ENCODE measurements around the gene OGDH. TPM values are rescaled to one million over a fixed set of nuclear protein-coding genes. Genes with fewer than 3 reads are reported as not detected.

OGDH gene
- total and polyA plus RNA-seq, 2 of the 13 experiments (the other 11 are each of a cell fraction or from before 2014, with no cell fraction given): 17.4 to 25.4 TPM

DNA sequence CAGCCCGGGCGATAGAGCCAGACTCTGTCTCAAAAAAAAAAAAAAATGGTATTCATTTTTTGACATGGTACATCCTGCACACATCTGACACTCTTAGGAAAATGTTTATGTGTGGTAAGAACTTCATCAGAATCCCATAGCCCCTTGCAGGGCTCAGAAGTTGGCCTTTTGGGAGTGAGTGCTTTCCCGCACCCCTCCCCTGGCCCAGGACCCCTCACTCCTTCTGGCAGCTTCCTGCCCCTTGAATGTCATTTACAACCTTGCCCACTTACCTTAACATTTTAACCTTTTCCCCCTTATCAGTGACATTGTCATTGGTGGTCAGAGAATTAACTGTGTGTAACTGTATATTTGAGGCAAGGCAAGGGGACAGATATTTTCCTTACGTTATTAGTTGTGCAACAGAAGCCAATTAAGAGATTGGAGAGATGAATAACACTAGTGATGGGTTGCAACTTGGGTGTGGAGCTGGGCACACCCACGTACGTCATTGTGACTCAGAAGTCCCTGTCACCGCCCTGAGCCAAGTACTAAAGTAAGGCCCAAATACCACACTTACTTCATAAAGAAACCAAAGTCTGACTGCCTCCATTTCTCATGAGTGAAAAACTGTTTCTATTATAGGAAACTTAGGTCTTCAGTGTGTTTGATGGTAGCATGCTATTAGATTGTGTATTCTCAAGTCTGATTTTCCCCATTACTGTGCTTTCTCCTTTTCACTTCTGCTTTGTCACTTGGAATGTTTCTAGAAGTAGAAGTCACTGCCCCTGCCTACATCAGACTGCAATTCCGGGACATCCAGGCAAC is 31.6 kb downstream of the OGDH start:
- in situ Hi-C loops (cut with HindIII; ENCODE audit: extremely low pct_ligation_motif_present, low pct_unique_long_range_greater_than_20kb): no loop called here

DNA sequence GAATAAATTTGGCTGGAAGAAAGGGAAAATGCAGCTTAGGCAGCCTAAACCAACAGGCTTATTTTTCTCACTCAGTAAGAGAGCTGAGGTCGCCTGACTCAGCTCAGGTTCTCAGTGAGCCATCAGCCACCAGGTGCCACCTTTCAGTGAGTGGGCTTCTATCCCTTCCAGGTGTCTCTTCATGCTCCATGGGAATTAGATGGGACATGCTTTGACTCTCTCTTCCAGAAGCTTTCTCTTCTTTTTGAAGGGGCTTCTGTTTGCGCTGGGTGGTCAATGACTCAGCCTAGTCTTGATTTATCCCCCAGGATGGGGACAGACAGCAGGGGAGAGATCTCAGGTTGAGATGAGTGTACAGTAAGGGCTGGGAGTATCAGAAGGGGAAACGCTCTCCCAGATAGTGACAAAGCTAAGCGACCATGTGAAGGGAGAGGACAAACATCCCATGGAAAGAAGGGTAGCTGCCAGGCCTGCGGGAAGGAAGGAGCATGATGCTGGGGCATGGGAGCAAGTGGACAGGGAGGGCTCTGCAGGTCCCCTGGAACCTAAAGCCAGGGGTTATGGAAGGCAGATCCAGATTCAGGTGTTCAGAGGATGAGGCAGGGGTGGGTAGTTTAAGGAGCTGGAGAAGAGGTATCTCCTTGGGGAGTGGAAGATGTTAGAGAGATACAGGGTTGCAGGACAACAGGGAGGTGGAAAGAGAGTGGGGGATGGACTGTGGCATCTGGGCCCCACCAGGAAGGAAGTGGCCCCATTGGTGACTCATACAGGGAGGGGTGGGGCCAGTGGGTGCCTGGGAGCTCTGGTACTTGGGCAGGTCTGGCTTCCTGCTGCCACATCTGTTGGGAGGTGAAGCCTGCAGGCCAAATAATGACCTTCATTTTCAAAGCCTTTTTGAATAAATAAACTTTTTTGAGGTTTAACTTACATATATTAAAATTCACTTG is 32.5 kb downstream of the OGDH start:
- ChIA-PET CTCF (ENCODE audit: low intra/inter-chr PET ratio, low total read pairs) (no interaction called here), POLR2A (interaction anchor here (1.2 to 3.7 kb wide), 5 partner anchors 33 to 209 kb away, joined by 4 to 28 read pairs (median 9); partner anchors contain the start of genes DDX56, H2AZ2 and OGDH)
- Histone ChIP-seq H3K4me2 (ENCODE audit: low read depth, low read length) (peak overlapping the region; percentile 63), H3K27me3 (ENCODE audit: control insufficient read depth in 1 of 2, insufficient read depth in 2 of 2, low read length in 2 of 2) (no peaks in the 10 kb centered on the region), H4K20me1 (ENCODE audit: insufficient read depth, low read length) (peaks cover 14% of the 10 kb centered on the region), H3K4me3 (replicated peaks in 1 of 3; ENCODE audit: insufficient read depth in 1 of 3, low read depth in 2 of 3, low read length in 3 of 3) (no peak overlapping the region; a peak in 1 of 6 replicates), H3K9me3 (ENCODE audit: low read length) (no peaks in the 10 kb centered on the region), H3K4me1 (ENCODE audit: insufficient read depth, low read length) (peaks cover 40% of the 10 kb centered on the region), H3K36me3 (replicated peaks in 1 of 2; ENCODE audit: control insufficient read depth in 1 of 2, insufficient read depth in 2 of 2, low read length in 2 of 2) (no peaks in the 10 kb centered on the region), H3K27ac (ENCODE audit: extremely low read length, insufficient read depth, low read length) (peak overlapping the region; percentile 63), H3K9ac (ENCODE audit: insufficient read depth, low read depth, low read length) (no peak overlapping the region; the same call in 1 of the 2 replicates), H2AFZ (ENCODE audit: low read length) (no peak overlapping the region), H3K79me2 (ENCODE audit: insufficient read depth, low read length) (no peaks in the 10 kb centered on the region)
- peak; percentile 62 for DNase-seq (ENCODE audit: low spot score)
- in situ Hi-C loops (cut with HindIII; ENCODE audit: extremely low pct_ligation_motif_present, low pct_unique_long_range_greater_than_20kb): no loop called here
- FAIRE-seq: peak; percentile 76
- peak; percentile 78 for ATAC-seq
- intact Hi-C loops (cut with micrococcal nuclease; ENCODE audit: unreplicated experiment): no loop called here
- BruUV-seq (replicated peaks): no TSS peak
- WGBS (ENCODE audit: low lambda C conversion rate): 76% methylated on average over 5 of the region's 5 CpGs
- TF ChIP-seq FOXO1 (CRISPR knock-in tag; IDR thresholded peaks at IDR 0.05) (0 out of 2 replicates have a peak, but pooled peaks have one; percentile 12), ZNF83 (CRISPR knock-in tag; IDR thresholded peaks at IDR 0.05; ENCODE audit: borderline replicate concordance) (no peak), JUND (CRISPR knock-in tag; IDR thresholded peaks at IDR 0.05) (peak; percentile 95), EEA1 (CRISPR knock-in tag; IDR thresholded peaks at IDR 0.05; ENCODE audit: borderline replicate concordance) (no peak), JUNB (CRISPR knock-in tag; IDR thresholded peaks at IDR 0.05; ENCODE audit: borderline replicate concordance) (peak; percentile 78; the same call in 1 of the 2 replicates), HOXD1 (CRISPR knock-in tag; IDR thresholded peaks at IDR 0.05) (no peak), ETV5 (CRISPR knock-in tag; IDR thresholded peaks at IDR 0.05; ENCODE audit: borderline replicate concordance) (peak; percentile 95), ZBTB7A (CRISPR knock-in tag; IDR thresholded peaks at IDR 0.05) (no peak), MIER3 (CRISPR knock-in tag; IDR thresholded peaks at IDR 0.05; ENCODE audit: borderline replicate concordance) (no peak)
- TF ChIP-seq, protein P1, sequence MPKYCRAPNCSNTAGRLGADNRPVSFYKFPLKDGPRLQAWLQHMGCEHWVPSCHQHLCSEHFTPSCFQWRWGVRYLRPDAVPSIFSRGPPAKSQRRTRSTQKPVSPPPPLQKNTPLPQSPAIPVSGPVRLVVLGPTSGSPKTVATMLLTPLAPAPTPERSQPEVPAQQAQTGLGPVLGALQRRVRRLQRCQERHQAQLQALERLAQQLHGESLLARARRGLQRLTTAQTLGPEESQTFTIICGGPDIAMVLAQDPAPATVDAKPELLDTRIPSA (CRISPR knock-in tag; IDR thresholded peaks at IDR 0.05; ENCODE audit: borderline replicate concordance): no peak
- TF ChIP-seq, protein P2, sequence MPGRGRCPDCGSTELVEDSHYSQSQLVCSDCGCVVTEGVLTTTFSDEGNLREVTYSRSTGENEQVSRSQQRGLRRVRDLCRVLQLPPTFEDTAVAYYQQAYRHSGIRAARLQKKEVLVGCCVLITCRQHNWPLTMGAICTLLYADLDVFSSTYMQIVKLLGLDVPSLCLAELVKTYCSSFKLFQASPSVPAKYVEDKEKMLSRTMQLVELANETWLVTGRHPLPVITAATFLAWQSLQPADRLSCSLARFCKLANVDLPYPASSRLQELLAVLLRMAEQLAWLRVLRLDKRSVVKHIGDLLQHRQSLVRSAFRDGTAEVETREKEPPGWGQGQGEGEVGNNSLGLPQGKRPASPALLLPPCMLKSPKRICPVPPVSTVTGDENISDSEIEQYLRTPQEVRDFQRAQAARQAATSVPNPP (CRISPR knock-in tag; IDR thresholded peaks at IDR 0.05): no peak
- TF ChIP-seq, protein P3, sequence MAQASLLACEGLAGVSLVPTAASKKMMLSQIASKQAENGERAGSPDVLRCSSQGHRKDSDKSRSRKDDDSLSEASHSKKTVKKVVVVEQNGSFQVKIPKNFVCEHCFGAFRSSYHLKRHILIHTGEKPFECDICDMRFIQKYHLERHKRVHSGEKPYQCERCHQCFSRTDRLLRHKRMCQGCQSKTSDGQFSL (CRISPR knock-in tag; IDR thresholded peaks at IDR 0.05): no peak

More for the DNA sequence above, 31.6 kb downstream of the OGDH start:
- TF ChIP-seq RNF2 (conservative IDR thresholded peaks at IDR 0.05; ENCODE audit: low read depth): no peak
- no peak for TF ChIP-seq ZBTB38 (CRISPR knock-in tag; IDR thresholded peaks at IDR 0.05)
- no peak for TF ChIP-seq ATAD3A (CRISPR knock-in tag; IDR thresholded peaks at IDR 0.05)
- H3K27me3 ChIP-seq (ENCODE audit: control insufficient read depth in 1 of 2, insufficient read depth in 2 of 2, low read length in 2 of 2): no peaks in the 10 kb centered on the region
- H3K27ac ChIP-seq (ENCODE audit: extremely low read length, insufficient read depth, low read length): no peak overlapping the region
- no peaks in the 10 kb centered on the region for H3K9me3 ChIP-seq (ENCODE audit: low read length)
- intact Hi-C loops (cut with micrococcal nuclease; ENCODE audit: unreplicated experiment): no loop called here
- ChIA-PET CTCF (ENCODE audit: low intra/inter-chr PET ratio, low total read pairs) (no interaction called here), POLR2A (interaction anchor here (3.7 kb wide), 1 partner anchor 32 kb away, joined by 28 read pairs; the partner anchor contains the start of gene OGDH)
- WGBS (ENCODE audit: low lambda C conversion rate): 95% methylated on average over 8 of the region's 8 CpGs
- H3K36me3 ChIP-seq (replicated peaks in 1 of 2; ENCODE audit: control insufficient read depth in 1 of 2, insufficient read depth in 2 of 2, low read length in 2 of 2): no peaks in the 10 kb centered on the region
- peaks cover 14% of the 10 kb centered on the region for H4K20me1 ChIP-seq (ENCODE audit: insufficient read depth, low read length)
- BruUV-seq (replicated peaks): no TSS peak
- DNase-seq (ENCODE audit: low spot score): no peak
- H3K4me3 ChIP-seq (replicated peaks in 1 of 3; ENCODE audit: insufficient read depth in 1 of 3, low read depth in 2 of 3, low read length in 3 of 3): no peak overlapping the region
- FAIRE-seq: no peak
- no peak overlapping the region for H3K4me2 ChIP-seq (ENCODE audit: low read depth, low read length)
- peaks cover 45% of the 10 kb centered on the region for H3K4me1 ChIP-seq (ENCODE audit: insufficient read depth, low read length)
- ATAC-seq: no peak
- H3K9ac ChIP-seq (ENCODE audit: insufficient read depth, low read depth, low read length): no peak overlapping the region
- H2AFZ ChIP-seq (ENCODE audit: low read length): no peak overlapping the region
- no peaks in the 10 kb centered on the region for H3K79me2 ChIP-seq (ENCODE audit: insufficient read depth, low read length)
